HepG2 (cell line): ENCODE measurements around the gene AKIP1. TPM values are rescaled to one million over a fixed set of nuclear protein-coding genes. Genes with fewer than 3 reads are reported as not detected.

ENCODE experiments used
- CENPX ChIP-seq: sonication (generic); formaldehyde crosslinking; IDR thresholded peaks from 2 replicates; pipeline ENCODE4 v1.9.0; 2021; ENCODE audit warnings: mild to moderate bottlenecking, missing genetic modification reagents, moderate library complexity
- GFI1 ChIP-seq: sonication (generic); formaldehyde crosslinking; IDR thresholded peaks from 2 replicates; pipeline ENCODE4 v1.5.0; 2020; ENCODE audit warnings: missing genetic modification reagents, mild to moderate bottlenecking, borderline replicate concordance
- KAT2B ChIP-seq: fragments of 150-350 bp; IDR thresholded peaks from 2 replicates; pipeline ENCODE4 v1.6.1; 2014; ENCODE audit warnings: low read depth, low read length, borderline replicate concordance
- MEIS1 ChIP-seq: sonication (generic); formaldehyde crosslinking; IDR thresholded peaks from 2 replicates; pipeline ENCODE4 v1.9.0; 2021; ENCODE audit warnings: mild to moderate bottlenecking, missing genetic modification reagents, moderate library complexity, borderline replicate concordance
- MIXL1 ChIP-seq: IDR thresholded peaks from 2 replicates; pipeline ENCODE4 v1.6.1; 2016
- PCBP2 ChIP-seq: fragments of 200-400 bp; formaldehyde crosslinking; optimal IDR thresholded peaks from 2 replicates; pipeline ENCODE3; 2018; ENCODE audit warnings: low read length, low read depth; ENCODE audit not compliant: poor library complexity, severe bottlenecking
- PITX1 ChIP-seq: sonication (generic); formaldehyde crosslinking; IDR thresholded peaks from 2 replicates; pipeline ENCODE4 v1.5.1; 2020; ENCODE audit warnings: mild to moderate bottlenecking, missing genetic modification reagents
- REPIN1 ChIP-seq: sonication (generic); formaldehyde crosslinking; IDR thresholded peaks from 2 replicates; pipeline ENCODE4 v1.8.0; 2022; ENCODE audit warnings: missing genetic modification reagents, low read depth, mild to moderate bottlenecking, borderline replicate concordance
- SMYD3 ChIP-seq: sonication (generic); formaldehyde crosslinking; IDR thresholded peaks from 2 replicates; pipeline ENCODE4 v1.8.1; 2023; ENCODE audit warnings: mild to moderate bottlenecking, missing genetic modification reagents
- TRIM22 ChIP-seq: fragments of 450-650 bp; IDR thresholded peaks from 2 replicates; pipeline ENCODE4 v1.6.1; 2017
- ZBTB34 ChIP-seq: sonication (generic); formaldehyde crosslinking; IDR thresholded peaks from 2 replicates; pipeline ENCODE4 v1.8.0; 2022; ENCODE audit warnings: mild to moderate bottlenecking, missing genetic modification reagents
- ZNF142 ChIP-seq: sonication (generic); formaldehyde crosslinking; IDR thresholded peaks from 2 replicates; pipeline ENCODE4 v1.4.0; 2020; ENCODE audit warnings: missing genetic modification reagents
- ZNF317 ChIP-seq: sonication (generic); formaldehyde crosslinking; IDR thresholded peaks from 2 replicates; pipeline ENCODE4 v1.5.0; 2020; ENCODE audit warnings: mild to moderate bottlenecking, missing genetic modification reagents
- ZNF331 ChIP-seq: sonication (generic); formaldehyde crosslinking; IDR thresholded peaks from 2 replicates; pipeline ENCODE4 v1.4.0; 2020; ENCODE audit warnings: missing genetic modification reagents
- ZNF883 ChIP-seq: sonication (generic); formaldehyde crosslinking; IDR thresholded peaks from 2 replicates; pipeline ENCODE4 v1.5.1; 2020; ENCODE audit warnings: mild to moderate bottlenecking, missing genetic modification reagents; ENCODE audit errors: not compliant biosample characterization
- ZSCAN25 ChIP-seq: sonication (generic); formaldehyde crosslinking; IDR thresholded peaks from 2 replicates; pipeline ENCODE4 v1.8.0; 2022; ENCODE audit warnings: mild to moderate bottlenecking, missing genetic modification reagents
- polyA plus RNA-seq, 8 experiments: library from polyadenylated mRNA; depleted of rRNA in 3 of 8; stranded (reverse) in 7 of 8; unstranded in 1 of 8; fragments of >200 nt; fragmentation: Illumina TruSeq in 4 of 8; extraction: Trizol in 4 of 8; gene quantifications; 2 replicates each; pipeline versions ENCODE4 v1.2.1 to v1.2.3, GENCODE V29; 2011 to 2016; ENCODE audit warnings: low read depth in 4 of 8, missing spikeins in 1 of 8, mixed read lengths in 1 of 8; ENCODE audit not compliant: insufficient read depth in 1 of 8
- total RNA-seq, 5 experiments: library from RNA; depleted of rRNA; stranded (reverse); fragments of >200 nt; fragmentation: Illumina TruSeq; extraction: Trizol; gene quantifications; 2 replicates each; pipeline ENCODE4 v1.2.3, GENCODE V29; 2016; ENCODE audit warnings: low read depth in 1 of 5

AKIP1 gene
- total and polyA plus RNA-seq, 2 of the 13 experiments (the other 11 are each of a cell fraction or from before 2014, with no cell fraction given): 10.0 to 20.3 TPM

DNA sequence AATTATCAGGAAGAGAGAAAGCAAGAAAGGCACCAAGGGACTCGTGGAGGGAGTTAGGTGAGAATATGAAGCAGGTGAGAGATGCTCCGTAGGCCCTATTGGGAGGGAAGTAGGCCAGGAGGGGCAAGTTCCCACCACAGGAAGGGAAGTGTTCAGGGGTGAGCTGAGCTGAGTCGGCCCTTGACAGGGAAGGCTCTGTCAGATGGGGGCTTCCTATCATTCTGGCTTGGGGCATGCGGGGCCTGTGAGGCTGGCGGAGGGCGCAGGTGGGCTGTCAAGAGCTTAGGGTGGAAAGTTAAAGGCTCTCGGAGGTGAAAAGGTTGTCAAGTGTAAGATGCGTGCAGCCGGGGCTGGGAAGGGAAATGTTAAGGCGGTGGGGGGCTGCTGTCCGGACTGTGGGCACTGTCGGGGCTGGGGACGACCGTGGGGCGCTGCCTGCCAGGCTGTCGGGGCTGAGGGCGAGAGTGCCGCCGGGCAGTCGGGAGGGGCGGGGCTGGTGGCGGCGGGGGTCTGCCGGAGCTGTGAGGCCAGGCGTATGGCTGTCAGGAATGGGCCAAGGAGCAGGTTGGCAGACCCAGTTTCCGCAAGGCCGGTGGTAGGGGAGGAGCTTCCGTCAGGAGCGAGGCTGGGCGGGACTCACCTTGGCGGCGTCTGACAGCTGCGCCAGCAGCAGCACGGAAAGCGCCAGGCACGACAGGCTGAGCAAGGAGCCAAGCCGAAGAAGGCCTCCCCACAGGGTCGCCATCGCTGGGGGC is 52.8 kb downstream of the AKIP1 start (continued):
- 0 out of 2 replicates have a peak, but pooled peaks have one; percentile 33 for TF ChIP-seq ZSCAN25
- no peak for TF ChIP-seq CENPX (CRISPR knock-in tag)
- peak; percentile 10; the same call in 1 of the 2 replicates for TF ChIP-seq SMYD3 (CRISPR knock-in tag)
- TF ChIP-seq TRIM22: no peak
- peak; percentile 87; the same call in 1 of the 2 replicates for TF ChIP-seq MEIS1
- no peak for TF ChIP-seq GFI1 (CRISPR knock-in tag)
- TF ChIP-seq KAT2B: no peak
- no peak for TF ChIP-seq PCBP2
- peak; percentile 37; the same call in 1 of the 2 replicates for TF ChIP-seq ZBTB34 (CRISPR knock-in tag)
- TF ChIP-seq MIXL1 (CRISPR knock-in tag): no peak
- no peak for TF ChIP-seq PITX1 (CRISPR knock-in tag)
- TF ChIP-seq REPIN1 (CRISPR knock-in tag): 0 out of 2 replicates have a peak, but pooled peaks have one; percentile 13
- peak; percentile 20 for TF ChIP-seq ZNF883 (CRISPR knock-in tag)
- TF ChIP-seq ZNF317 (CRISPR knock-in tag): 0 out of 2 replicates have a peak, but pooled peaks have one; percentile 22
- TF ChIP-seq ZNF331 (CRISPR knock-in tag): 0 out of 2 replicates have a peak, but pooled peaks have one; percentile 10
- no peak for TF ChIP-seq ZNF142
